ENCODE data around the gene PSMB5. TPM values are rescaled to one million over a fixed set of nuclear protein-coding genes. Genes with fewer than 3 reads are reported as not detected.
A peak's percentile ranks its signal among the peaks of the same experiment; 100 is the strongest.

PSMB5 gene
- total and polyA plus RNA-seq, 2 of the 13 experiments (the other 11 are each of a cell fraction or from before 2014, with no cell fraction given): 705 to 871 TPM

DNA sequence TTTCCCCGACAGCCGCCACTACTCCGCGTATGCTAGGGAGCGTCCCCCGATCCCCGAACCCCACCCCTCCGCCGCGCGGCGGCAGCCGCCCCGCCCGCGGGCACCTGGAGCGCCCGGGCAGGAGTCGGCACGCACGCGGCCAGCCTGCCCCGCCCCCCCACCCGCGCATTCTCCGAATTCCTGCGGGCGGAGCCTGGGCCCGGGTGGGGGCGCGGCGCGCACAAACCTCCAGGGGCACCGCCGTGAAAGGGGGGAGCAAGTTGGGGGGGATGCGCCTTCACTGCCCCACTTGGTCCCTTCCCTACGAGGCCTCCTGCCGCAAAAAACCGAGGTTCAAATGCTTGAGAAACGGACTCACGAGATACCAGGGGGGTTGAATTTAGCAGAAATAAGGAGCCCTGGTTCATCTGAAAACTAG is 54.0 kb downstream of the PSMB5 start (continued):
- TF ChIP-seq, protein P1, sequence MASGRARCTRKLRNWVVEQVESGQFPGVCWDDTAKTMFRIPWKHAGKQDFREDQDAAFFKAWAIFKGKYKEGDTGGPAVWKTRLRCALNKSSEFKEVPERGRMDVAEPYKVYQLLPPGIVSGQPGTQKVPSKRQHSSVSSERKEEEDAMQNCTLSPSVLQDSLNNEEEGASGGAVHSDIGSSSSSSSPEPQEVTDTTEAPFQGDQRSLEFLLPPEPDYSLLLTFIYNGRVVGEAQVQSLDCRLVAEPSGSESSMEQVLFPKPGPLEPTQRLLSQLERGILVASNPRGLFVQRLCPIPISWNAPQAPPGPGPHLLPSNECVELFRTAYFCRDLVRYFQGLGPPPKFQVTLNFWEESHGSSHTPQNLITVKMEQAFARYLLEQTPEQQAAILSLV (CRISPR knock-in tag; IDR thresholded peaks at IDR 0.05; ENCODE audit: borderline replicate concordance): 0 out of 2 replicates have a peak, but pooled peaks have one; percentile 89
- peak; percentile 98 for TF ChIP-seq TEAD3 (CRISPR knock-in tag; optimal IDR thresholded peaks at IDR 0.05; ENCODE audit: borderline replicate concordance)
- TF ChIP-seq, protein P2, sequence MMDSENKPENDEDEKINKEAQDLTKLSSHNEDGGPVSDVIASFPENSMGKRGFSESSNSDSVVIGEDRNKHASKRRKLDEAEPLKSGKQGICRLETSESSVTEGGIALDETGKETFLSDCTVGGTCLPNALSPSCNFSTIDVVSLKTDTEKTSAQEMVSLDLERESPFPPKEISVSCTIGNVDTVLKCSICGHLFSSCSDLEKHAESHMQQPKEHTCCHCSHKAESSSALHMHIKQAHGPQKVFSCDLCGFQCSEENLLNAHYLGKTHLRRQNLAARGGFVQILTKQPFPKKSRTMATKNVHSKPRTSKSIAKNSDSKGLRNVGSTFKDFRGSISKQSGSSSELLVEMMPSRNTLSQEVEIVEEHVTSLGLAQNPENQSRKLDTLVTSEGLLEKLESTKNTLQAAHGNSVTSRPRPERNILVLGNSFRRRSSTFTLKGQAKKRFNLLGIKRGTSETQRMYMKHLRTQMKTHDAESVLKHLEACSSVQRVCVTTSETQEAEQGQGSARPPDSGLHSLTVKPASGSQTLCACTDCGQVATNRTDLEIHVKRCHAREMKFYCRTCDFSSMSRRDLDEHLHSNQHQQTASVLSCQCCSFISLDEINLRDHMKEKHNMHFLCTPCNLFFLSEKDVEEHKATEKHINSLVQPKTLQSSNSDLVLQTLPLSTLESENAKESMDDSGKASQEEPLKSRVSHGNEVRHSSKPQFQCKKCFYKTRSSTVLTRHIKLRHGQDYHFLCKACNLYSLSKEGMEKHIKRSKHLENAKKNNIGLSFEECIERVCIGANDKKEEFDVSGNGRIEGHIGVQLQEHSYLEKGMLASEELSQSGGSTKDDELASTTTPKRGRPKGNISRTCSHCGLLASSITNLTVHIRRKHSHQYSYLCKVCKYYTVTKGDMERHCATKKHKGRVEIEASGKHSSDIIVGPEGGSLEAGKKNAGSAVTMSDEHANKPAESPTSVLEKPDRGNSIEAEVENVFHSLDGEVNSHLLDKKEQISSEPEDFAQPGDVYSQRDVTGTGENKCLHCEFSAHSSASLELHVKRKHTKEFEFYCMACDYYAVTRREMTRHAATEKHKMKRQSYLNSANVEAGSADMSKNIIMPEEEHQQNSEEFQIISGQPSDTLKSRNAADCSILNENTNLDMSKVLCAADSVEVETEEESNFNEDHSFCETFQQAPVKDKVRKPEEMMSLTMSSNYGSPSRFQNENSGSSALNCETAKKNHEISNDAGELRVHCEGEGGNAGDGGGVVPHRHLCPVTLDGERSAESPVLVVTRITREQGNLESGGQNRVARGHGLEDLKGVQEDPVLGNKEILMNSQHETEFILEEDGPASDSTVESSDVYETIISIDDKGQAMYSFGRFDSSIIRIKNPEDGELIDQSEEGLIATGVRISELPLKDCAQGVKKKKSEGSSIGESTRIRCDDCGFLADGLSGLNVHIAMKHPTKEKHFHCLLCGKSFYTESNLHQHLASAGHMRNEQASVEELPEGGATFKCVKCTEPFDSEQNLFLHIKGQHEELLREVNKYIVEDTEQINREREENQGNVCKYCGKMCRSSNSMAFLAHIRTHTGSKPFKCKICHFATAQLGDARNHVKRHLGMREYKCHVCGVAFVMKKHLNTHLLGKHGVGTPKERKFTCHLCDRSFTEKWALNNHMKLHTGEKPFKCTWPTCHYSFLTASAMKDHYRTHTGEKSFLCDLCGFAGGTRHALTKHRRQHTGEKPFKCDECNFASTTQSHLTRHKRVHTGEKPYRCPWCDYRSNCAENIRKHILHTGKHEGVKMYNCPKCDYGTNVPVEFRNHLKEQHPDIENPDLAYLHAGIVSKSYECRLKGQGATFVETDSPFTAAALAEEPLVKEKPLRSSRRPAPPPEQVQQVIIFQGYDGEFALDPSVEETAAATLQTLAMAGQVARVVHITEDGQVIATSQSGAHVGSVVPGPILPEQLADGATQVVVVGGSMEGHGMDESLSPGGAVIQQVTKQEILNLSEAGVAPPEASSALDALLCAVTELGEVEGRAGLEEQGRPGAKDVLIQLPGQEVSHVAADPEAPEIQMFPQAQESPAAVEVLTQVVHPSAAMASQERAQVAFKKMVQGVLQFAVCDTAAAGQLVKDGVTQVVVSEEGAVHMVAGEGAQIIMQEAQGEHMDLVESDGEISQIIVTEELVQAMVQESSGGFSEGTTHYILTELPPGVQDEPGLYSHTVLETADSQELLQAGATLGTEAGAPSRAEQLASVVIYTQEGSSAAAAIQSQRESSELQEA (CRISPR knock-in tag; IDR thresholded peaks at IDR 0.05; ENCODE audit: not compliant biosample characterization): no peak
- TF ChIP-seq PRMT3 (CRISPR knock-in tag; IDR thresholded peaks at IDR 0.05; ENCODE audit: borderline replicate concordance, low read depth): no peak
- peak; percentile 99 for TF ChIP-seq MAZ (IDR thresholded peaks at IDR 0.05; ENCODE audit: borderline replicate concordance, low read depth, low read length)
- TF ChIP-seq MAZ (CRISPR knock-in tag; IDR thresholded peaks at IDR 0.05; ENCODE audit: low read depth): peak; percentile 99
- TF ChIP-seq XBP1 (CRISPR knock-in tag; IDR thresholded peaks at IDR 0.05): no peak
- TF ChIP-seq ARHGAP35 (CRISPR knock-in tag; IDR thresholded peaks at IDR 0.05; ENCODE audit: borderline replicate concordance): no peak
- no peak for TF ChIP-seq ARNT2 (CRISPR knock-in tag; IDR thresholded peaks at IDR 0.05; ENCODE audit: low read depth)
- TF ChIP-seq, protein P3, sequence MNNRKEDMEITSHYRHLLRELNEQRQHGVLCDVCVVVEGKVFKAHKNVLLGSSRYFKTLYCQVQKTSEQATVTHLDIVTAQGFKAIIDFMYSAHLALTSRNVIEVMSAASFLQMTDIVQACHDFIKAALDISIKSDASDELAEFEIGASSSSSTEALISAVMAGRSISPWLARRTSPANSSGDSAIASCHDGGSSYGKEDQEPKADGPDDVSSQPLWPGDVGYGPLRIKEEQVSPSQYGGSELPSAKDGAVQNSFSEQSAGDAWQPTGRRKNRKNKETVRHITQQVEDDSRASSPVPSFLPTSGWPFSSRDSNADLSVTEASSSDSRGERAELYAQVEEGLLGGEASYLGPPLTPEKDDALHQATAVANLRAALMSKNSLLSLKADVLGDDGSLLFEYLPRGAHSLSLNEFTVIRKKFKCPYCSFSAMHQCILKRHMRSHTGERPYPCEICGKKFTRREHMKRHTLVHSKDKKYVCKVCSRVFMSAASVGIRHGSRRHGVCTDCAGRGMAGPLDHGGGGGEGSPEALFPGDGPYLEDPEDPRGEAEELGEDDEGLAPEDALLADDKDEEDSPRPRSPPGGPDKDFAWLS (CRISPR knock-in tag; IDR thresholded peaks at IDR 0.05; ENCODE audit: borderline replicate concordance): peak; percentile 24; the same call in 1 of the 2 replicates
- peak; percentile 31; the same call in 1 of the 2 replicates for TF ChIP-seq NR2C2 (CRISPR knock-in tag; IDR thresholded peaks at IDR 0.05; ENCODE audit: borderline replicate concordance)
- TF ChIP-seq, protein P4, sequence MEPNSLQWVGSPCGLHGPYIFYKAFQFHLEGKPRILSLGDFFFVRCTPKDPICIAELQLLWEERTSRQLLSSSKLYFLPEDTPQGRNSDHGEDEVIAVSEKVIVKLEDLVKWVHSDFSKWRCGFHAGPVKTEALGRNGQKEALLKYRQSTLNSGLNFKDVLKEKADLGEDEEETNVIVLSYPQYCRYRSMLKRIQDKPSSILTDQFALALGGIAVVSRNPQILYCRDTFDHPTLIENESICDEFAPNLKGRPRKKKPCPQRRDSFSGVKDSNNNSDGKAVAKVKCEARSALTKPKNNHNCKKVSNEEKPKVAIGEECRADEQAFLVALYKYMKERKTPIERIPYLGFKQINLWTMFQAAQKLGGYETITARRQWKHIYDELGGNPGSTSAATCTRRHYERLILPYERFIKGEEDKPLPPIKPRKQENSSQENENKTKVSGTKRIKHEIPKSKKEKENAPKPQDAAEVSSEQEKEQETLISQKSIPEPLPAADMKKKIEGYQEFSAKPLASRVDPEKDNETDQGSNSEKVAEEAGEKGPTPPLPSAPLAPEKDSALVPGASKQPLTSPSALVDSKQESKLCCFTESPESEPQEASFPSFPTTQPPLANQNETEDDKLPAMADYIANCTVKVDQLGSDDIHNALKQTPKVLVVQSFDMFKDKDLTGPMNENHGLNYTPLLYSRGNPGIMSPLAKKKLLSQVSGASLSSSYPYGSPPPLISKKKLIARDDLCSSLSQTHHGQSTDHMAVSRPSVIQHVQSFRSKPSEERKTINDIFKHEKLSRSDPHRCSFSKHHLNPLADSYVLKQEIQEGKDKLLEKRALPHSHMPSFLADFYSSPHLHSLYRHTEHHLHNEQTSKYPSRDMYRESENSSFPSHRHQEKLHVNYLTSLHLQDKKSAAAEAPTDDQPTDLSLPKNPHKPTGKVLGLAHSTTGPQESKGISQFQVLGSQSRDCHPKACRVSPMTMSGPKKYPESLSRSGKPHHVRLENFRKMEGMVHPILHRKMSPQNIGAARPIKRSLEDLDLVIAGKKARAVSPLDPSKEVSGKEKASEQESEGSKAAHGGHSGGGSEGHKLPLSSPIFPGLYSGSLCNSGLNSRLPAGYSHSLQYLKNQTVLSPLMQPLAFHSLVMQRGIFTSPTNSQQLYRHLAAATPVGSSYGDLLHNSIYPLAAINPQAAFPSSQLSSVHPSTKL (CRISPR knock-in tag; IDR thresholded peaks at IDR 0.05): peak; percentile 71
- peak; percentile 70 for TF ChIP-seq BHLHE40 (IDR thresholded peaks at IDR 0.05; ENCODE audit: low read length)
- no peak for TF ChIP-seq CBX1 (IDR thresholded peaks at IDR 0.05; ENCODE audit: low read depth)
